NCI-H2196 (cell line): Measurements from ENCODE around the gene VPS29.
A peak's percentile ranks its signal among the peaks of the same experiment; 100 is the strongest.
"Not testable (repeated sequence)": the region's sequence is repeated elsewhere in the genome, so short reads cannot be mapped to it uniquely, and the experiment has no call there.

Experiments used
- DNase-seq: peaks from one replicate; lab custom pipeline; 2025; ENCODE audit not compliant: unreplicated experiment; lab: John Stamatoyannopoulos, UW

VPS29 gene

GRCh38 chr12:110528277-110528839 lies 26.4 kb upstream of the VPS29 start:
- no peak for DNase-seq

DNA sequence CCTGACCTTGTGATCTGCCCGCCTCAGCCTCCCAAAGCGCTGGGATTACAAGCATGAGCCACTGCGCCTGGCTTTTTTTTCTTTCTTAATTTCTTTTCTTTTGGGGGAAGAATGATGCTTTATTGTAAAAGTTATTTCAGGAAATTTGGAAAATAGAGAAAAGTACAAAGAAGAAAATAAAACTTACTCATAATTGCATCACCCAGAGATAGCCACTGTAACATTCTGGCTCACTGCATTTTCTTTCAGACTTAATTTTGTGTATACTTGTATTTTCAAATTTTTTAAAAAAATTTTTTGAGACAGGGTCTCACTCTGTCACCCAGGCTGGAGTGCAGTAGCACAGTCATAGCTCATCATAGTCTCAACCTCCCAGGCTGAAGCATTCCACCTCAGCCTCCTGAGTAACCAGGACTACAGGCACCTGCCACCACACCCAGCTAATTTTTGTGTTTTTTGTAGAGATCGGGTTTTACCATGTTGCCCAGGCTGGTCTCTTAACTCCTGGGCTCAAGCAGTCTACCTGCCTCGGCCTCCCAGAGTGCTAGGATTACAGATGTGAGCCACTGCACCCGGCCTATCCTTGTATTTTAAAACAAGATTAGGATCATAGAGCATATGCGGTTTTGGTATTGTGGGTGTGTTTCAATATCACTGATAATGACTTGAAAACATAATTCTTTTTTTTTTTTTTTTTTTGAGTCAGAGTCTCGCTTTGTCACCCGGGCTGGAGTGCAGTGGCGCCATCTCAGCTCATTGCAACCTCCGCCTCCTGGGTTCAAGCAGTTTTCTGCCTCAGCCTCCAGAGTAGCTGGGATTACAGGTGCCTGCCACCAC lies 19.2 kb upstream of the VPS29 start:
- not testable (repeated sequence) for DNase-seq

GRCh38 chr12:110518014-110518413 lies 16.1 kb upstream of the VPS29 start:
- DNase-seq = not testable (repeated sequence)

- no peak for DNase-seq
These were observed 15.1 kb upstream of the VPS29 start for GRCh38 chr12:110516995-110517394.

DNA sequence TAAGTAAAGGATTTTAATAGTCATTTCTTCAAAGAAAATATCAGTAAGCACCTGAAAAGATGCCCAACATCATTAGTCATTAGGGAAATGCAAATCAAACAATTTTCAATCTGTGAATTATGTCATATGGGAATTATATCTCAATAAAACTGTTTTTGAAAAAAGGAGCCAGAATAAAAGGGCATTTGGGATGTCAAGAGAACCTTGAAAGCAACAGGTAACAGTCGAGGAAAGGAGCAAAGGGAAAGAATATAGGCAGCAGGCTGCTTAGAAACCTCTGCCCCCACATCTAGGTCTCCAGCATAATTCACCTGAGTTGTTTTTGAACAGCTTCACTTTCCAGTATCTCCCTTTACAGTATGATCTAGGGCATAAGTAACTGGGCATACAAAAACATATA lies 12.5 kb upstream of the VPS29 start:
- no peak for DNase-seq

DNA sequence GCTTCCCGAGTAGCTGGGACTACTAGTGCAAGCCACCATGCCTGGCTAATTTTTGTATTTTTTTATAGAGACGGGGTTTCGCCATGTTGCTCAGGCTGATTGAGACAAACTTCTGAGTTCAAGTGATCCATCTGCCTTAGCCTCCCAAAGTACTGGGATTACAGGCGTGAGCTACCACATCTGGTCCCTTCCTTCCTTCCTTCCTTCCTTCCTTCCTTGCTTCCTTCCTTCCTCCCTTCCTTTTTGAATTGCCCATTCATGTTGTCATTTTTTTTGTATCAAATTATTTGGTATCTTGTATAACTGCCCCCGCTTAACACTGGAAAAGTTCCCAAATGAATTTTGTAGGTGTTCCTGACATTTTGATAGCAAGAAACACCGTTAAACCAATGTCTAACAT lies 11.9 kb upstream of the VPS29 start:
- no peak for DNase-seq

DNA sequence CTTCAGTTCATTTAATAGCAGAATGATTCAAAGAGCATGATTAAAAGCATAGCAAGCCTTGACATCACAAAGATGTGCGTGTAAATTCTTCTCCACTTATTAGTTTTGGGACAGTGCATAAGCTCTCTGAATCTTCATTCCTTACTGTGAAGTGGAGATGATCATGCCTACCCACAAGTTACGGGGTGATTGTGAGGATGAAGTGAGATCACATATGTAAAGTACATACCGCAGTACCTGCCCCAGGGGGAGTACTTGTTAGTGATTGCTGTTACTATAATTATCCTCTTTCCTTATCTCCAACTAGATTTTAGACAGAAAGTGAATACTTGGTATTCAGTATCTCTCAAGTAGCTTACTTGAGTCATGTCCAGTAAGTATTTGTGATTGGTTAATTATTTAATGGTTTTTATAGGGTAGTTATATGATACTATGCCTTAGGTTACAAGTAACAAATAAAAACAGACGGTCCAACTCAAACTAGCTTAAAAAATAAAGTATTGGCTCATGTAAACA lies 6.2 kb upstream of the VPS29 start:
- no peak for DNase-seq

DNA sequence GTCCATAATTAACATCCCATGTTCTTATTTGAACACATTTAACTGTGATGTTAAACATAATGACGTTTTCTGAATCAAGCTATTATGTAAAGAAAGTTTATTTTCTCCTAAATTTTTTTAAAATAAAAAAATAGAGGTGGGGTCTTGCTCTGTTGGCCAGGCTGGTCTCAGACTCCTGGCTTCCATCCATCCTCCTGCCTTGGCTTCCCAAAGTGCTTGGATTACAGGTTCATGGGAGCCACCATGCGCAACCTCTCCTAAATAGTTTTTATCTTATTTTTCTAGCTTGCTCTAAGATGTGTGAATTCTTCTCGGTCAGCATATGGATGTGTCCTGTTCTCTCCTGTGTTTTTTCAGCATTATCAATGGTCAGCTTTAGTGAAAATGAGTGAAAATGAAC lies 3.4 kb upstream of the VPS29 start:
- no peak for DNase-seq

- DNase-seq = no peak
These were observed 1.5 kb upstream of the VPS29 start for GRCh38 chr12:110503432-110503831.

DNA sequence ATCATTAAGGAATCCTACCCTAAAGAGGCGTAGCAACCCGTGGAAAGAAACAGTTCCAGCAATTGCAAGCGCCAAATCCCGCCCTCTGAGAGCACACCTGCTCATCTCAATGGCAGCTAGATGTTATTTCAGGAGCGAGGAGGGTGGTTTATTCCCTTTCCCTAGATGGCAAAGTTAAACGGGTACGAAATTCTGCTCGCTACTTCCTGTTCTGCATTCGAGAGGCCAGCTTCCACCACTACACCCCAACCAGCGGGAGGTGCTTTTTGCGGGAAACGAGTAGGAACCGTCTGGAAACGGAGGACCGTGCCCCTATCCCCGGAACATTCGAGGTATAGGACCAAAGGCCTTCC lies 536 bp downstream of the VPS29 start:
- peak; percentile 65 for DNase-seq

DNA sequence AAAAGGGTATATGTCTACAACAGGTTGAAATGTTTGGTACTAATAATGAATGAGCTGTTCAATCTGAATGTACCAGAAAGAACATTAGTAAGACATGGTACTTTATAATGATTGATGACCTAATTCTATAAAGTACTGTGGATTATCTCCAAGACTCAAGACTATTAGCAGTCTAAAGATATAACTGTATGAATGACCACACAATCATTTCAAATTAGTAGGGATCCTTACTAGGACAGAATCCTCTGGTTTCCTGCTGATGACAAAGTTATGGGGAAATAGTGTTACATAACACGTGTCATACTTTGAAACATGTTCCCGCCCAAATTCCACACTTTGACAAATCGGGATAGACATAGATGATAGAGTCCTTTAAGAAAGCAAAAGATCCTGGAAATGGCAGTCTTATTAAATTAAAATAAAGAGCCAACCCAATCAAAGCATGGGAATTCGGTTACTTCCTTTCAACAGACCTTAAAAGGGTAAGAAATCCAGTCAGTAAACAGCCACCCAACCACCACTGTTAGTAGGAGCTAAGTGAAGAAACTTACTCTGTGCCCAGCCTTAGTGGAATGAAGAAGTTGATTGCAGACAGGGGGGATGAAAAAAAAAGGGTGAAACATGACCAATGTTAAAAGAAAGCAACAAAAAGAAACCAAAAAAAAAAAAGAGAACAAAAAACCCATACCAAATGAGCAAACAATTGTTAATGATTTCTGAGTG lies 2.8 kb downstream of the VPS29 start:
- no peak for DNase-seq

DNA sequence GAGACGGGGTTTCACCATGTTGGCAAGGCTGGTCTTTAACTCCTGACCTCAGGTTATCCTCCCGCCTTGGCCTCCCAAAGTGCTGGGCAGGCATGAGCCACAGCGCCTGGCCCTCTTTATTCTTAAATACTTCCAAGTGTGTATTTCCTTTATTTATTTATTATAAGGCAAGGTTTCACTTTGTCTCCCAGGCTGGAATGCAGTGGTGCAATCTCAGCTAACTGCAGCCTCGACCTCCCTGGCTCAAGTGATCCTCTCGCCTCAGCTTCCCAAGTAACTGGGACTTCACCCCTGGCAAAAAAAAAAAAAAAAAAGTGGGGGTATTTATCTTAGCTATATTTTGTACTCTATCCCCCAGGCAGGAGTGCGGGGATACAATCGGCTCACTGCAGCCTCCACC lies 26.5 kb downstream of the VPS29 start:
- no peak for DNase-seq

DNA sequence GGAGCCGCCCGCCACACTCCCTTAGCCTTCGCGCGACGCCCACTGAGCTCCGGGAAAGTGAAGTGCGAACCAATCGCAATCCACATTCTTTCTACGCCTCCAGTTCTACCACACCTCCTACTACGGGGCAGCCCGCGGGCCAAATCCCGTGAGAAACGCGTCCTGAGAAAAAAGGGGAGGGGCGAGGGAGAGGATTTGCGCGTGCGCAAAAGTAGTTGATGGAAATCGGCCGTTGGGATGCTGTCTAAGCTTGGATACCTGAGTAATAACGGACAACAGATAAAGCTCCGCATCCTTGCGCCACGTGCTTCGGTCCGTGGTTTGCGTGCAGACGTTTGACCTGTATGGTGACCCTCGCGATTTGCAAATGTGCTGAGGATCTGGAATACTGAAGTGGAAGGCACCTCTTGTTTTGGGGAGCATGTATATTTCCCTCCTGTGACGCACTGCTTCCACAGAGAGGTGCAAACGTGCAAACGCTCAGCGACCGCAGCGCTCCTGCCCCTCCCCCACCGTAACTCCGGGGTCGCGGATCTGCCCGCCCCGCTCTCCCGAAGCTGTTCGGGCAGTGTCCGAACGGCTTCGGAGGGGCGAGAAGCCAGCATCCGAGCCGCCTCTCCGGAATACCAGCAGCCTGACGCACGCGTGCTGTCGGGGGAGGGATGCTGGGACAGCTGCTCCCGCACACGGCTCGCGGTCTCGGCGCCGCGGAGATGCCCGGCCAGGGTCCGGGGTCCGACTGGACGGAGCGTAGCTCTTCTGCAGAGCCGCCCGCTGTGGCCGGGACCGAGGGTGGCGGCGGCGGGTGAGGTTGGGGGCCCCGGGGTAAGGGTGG lies 33.5 kb downstream of the VPS29 start, which contains the start of the genes FAM216A and GPN3:
Gene FAM216A (plus strand): TSS at position 632 of the 835 bp plus-strand sequence. CDS start 31 bp downstream, at position 663.
Gene GPN3 (minus strand): TSS at position 44 of the 835 bp plus-strand sequence. CDS start 54 bp downstream, outside the sequence.
- DNase-seq = peak; percentile 96

DNA sequence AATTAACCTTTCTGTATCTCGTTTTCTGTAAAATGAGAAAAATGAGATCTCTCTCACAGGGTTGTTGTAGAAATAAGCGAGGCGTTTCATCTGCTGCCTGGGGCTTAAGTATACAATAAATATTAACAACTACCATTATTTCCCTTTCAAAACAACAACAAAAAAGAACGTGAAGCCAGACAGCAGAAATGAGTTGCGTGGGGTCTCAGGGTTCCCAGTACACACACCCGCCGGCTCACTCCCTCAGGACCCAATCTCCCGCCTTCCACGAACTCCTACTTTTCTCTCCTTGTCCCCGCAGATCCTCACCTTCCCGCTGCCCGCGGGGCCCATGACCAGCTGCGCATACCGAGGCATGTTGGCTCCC lies 34.1 kb downstream of the VPS29 start:
- no peak for DNase-seq

DNA sequence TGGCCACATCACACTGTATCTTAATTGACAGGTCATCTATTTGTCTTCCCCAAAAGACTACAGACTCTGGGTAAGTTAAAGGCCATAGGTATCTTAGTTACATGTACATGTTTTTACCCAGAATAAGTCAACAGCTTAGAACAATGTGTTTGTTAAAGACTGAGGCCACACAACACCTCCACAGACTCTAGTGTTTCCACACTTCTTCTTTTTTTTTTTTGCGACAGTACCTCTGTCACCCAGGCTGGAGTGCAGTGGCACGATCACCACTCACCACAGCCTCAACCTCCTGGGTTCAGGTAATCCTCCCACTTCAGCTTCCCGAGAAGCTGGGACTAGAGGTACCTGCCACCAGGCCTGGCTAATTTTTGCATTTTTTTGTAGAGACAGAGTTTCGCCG lies 35.1 kb downstream of the VPS29 start:
- DNase-seq = no peak

DNA sequence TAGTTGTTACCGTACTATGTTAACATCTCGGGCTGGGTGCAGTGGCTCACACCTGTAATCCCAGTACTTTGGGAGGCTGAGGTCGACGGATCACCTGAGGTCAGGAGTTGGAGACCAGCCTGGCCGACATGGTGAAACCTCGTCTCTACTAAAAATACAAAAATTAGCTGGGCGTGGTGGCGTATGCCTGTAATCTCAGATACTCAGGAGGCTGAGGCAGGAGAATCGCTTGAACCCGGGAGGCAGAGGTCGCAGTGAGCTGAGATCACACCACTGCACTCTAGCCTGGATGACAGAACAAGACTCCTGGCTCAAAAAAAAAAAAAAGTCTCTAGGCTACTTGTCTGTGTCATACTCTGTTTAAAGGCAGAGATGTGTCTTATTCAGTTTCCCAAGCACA lies 36.1 kb downstream of the VPS29 start:
- DNase-seq = not testable (repeated sequence)

GRCh38 chr12:110465024-110465423 lies 36.9 kb downstream of the VPS29 start:
- no peak for DNase-seq

DNA sequence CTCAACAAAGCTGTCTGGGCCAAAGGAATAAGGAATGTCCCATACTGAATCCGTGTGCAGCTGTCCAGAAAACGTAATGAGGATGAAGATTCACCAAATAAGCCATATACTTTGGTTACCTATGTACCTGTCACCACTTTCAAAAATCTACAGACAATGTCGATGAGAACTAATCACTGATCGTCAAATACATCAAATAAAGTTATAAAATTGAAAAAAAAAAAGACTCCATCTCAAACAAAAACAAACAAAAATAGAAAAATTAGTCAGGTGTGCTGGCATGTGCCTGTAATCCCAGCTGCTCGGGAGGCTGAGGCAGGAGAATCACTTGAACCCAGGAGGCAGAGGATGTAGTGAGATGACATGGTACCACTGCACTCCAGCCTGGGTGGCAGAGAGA lies 40.7 kb downstream of the VPS29 start:
- not testable (repeated sequence) for DNase-seq

DNA sequence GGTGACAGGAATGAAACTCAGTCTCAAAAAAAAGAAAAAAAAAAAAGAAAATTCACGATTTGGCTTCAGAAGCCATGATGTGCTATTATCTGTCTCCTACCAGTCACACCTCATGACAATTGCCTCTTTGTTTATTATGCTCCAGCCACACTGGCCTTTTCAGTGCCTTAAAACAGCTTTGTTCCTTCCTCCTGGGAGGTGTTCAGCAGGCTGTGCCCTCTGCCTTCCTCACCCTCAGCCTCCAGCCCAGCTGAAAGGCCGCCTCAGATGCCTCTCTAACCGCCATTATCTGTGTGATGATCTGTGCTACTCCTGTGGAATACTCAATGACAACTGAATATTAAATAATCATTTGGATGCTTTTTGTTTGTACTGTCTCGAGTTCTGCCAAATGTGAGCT lies 43.2 kb downstream of the VPS29 start:
- DNase-seq = no peak

- DNase-seq = no peak
These were observed 48.2 kb downstream of the VPS29 start for GRCh38 chr12:110453569-110454296.
